Astrocyte of the cerebellum (primary cell): Measurements from ENCODE around the gene METAP2.
"Not testable (repeated sequence)": the region's sequence is repeated elsewhere in the genome, so short reads cannot be mapped to it uniquely, and the experiment has no call there.

ENCODE experiments used
- DNase-seq: peaks from one replicate; pipeline ENCODE4 v3.0.0-alpha.2; 2011; ENCODE audit warnings: low read depth
- H3K4me3 ChIP-seq: 2 replicates; pipeline ENCODE4 v1.5.1; 2011; ENCODE audit warnings: mild to moderate bottlenecking, low read depth, low read length, moderate library complexity
- CTCF ChIP-seq: IDR thresholded peaks from 2 replicates; pipeline ENCODE4 v1.5.1; 2012; ENCODE audit warnings: low read length, low read depth, moderate library complexity, mild to moderate bottlenecking; ENCODE audit errors: missing control alignments
- in situ Hi-C: cut with HindIII; loops from 2 replicates; pipeline ENCODE4 v1.10.0; 2017; ENCODE audit warnings: low sequenced_read_pairs

The METAP2 gene

GRCh38 chr12:95439461-95440230 is 34.3 kb upstream of the METAP2 start:
- no peak overlapping the region for H3K4me3 ChIP-seq
- no peak for DNase-seq
- in situ Hi-C loops, result no loop called here
- TF ChIP-seq CTCF, result no peak

GRCh38 chr12:95440401-95440800 is 33.6 kb upstream of the METAP2 start:
- peak; percentile 5 for DNase-seq
- no peak for TF ChIP-seq CTCF

GRCh38 chr12:95443459-95443858 is 30.5 kb upstream of the METAP2 start:
- no peak for TF ChIP-seq CTCF
- in situ Hi-C loops, result no loop called here
- DNase-seq, result no peak
- H3K4me3 ChIP-seq, result no peak overlapping the region

More at GRCh38 chr12:95440401-95440800, 33.6 kb upstream of the METAP2 start:
- in situ Hi-C loops, result no loop called here
- no peak overlapping the region for H3K4me3 ChIP-seq

- in situ Hi-C loops, DNase-seq, H3K4me3 ChIP-seq: not testable (repeated sequence)
Observed at GRCh38 chr12:95445099-95445498, 28.9 kb upstream of the METAP2 start.

- DNase-seq, result no peak
- H3K4me3 ChIP-seq, result no peak overlapping the region
- in situ Hi-C loops, result no loop called here
- no peak for TF ChIP-seq CTCF
Observed at GRCh38 chr12:95445884-95446505, 28.0 kb upstream of the METAP2 start.

- in situ Hi-C loops, result no loop called here
- TF ChIP-seq CTCF, result no peak
- DNase-seq, result no peak
- no peak overlapping the region for H3K4me3 ChIP-seq
Observed at GRCh38 chr12:95446506-95446900, 27.4 kb upstream of the METAP2 start.

- in situ Hi-C loops, H3K4me3 ChIP-seq, DNase-seq: not testable (repeated sequence)
Observed at GRCh38 chr12:95449656-95450055, 24.3 kb upstream of the METAP2 start.

- DNase-seq, in situ Hi-C loops, H3K4me3 ChIP-seq: not testable (repeated sequence)
Observed at GRCh38 chr12:95452501-95452900, 21.5 kb upstream of the METAP2 start.

- DNase-seq, H3K4me3 ChIP-seq, in situ Hi-C loops: not testable (repeated sequence)
Observed at GRCh38 chr12:95453881-95454280, 20.1 kb upstream of the METAP2 start.

GRCh38 chr12:95454780-95455215 is 19.2 kb upstream of the METAP2 start:
- DNase-seq, H3K4me3 ChIP-seq, in situ Hi-C loops: not testable (repeated sequence)

- H3K4me3 ChIP-seq, in situ Hi-C loops, DNase-seq: not testable (repeated sequence)
Observed at GRCh38 chr12:95457605-95458004, 16.3 kb upstream of the METAP2 start.
